Duodenal mucosa (tissue), 2 donors: ENCODE data around the gene DHRS9.

Experiments used
- H3K27ac ChIP-seq: one replicate; pipeline ENCODE4 v1.7.0; 2013; ENCODE audit warnings: low read depth, low read length
- H3K27me3 ChIP-seq, 2 donors: one replicate each; pipeline ENCODE4 v1.7.0; 2013; ENCODE audit warnings: low read length in 2 of 2, control low read depth in 1 of 2; ENCODE audit not compliant: insufficient read depth in 2 of 2, control insufficient read depth in 1 of 2
- H3K36me3 ChIP-seq, 2 donors: one replicate each; pipeline ENCODE4 v1.7.0; 2013; ENCODE audit warnings: low read length in 2 of 2, control low read depth in 1 of 2; ENCODE audit not compliant: insufficient read depth in 2 of 2, control insufficient read depth in 1 of 2
- H3K4me1 ChIP-seq, 2 donors: one replicate each; pipeline ENCODE4 v1.7.0; 2013; ENCODE audit warnings: low read length in 2 of 2, control low read depth in 1 of 2; ENCODE audit not compliant: insufficient read depth in 2 of 2, control insufficient read depth in 1 of 2
- H3K4me3 ChIP-seq, 2 donors: one replicate each; pipeline ENCODE4 v1.7.0; 2013; ENCODE audit warnings: low read length in 2 of 2, low read depth in 1 of 2
- H3K9ac ChIP-seq, 2 donors: one replicate each; pipeline ENCODE4 v1.7.0; 2013; ENCODE audit warnings: low read length in 2 of 2, low read depth in 1 of 2
- H3K9me3 ChIP-seq, 2 donors: one replicate each; pipeline ENCODE4 v1.7.0; 2013; ENCODE audit warnings: low read length in 2 of 2, control low read depth in 1 of 2; ENCODE audit not compliant: control insufficient read depth in 1 of 2

Gene DHRS9

DNA sequence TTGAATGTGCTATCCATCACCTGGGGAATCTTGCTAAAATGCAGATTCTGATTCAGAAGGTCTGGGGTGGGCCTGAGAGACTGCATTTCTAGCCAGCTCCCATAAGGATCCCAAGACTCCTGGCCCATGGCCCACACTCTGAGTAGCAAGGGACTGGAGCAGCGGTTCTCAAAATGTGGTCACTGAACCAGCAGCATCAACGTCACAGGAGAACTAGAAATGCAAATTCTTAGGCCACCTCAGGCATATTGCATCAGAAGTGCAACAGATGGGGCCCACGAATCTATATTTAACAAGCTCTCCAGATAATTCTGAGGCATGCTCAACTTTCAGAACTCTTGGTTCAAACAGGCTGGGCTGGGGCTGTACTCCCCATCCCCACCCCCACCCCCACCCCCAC, 74.6 kb downstream of the DHRS9 start:
- H3K27ac ChIP-seq, result no peak overlapping the region
- no peaks in the 10 kb centered on the region for H3K27me3 ChIP-seq
- H3K4me1 ChIP-seq, result no peaks in the 10 kb centered on the region
- no peak overlapping the region for H3K9ac ChIP-seq
- no peak overlapping the region for H3K4me3 ChIP-seq
- H3K36me3 ChIP-seq, result no peaks in the 10 kb centered on the region
- no peaks in the 10 kb centered on the region for H3K9me3 ChIP-seq
